ENCODE results near the gene CEACAM20. TPM values are rescaled to one million over a fixed set of nuclear protein-coding genes. Genes with fewer than 3 reads are reported as not detected.

CEACAM20 gene
- total RNA-seq, 1 experiment from 2014 or later, result not detected

DNA sequence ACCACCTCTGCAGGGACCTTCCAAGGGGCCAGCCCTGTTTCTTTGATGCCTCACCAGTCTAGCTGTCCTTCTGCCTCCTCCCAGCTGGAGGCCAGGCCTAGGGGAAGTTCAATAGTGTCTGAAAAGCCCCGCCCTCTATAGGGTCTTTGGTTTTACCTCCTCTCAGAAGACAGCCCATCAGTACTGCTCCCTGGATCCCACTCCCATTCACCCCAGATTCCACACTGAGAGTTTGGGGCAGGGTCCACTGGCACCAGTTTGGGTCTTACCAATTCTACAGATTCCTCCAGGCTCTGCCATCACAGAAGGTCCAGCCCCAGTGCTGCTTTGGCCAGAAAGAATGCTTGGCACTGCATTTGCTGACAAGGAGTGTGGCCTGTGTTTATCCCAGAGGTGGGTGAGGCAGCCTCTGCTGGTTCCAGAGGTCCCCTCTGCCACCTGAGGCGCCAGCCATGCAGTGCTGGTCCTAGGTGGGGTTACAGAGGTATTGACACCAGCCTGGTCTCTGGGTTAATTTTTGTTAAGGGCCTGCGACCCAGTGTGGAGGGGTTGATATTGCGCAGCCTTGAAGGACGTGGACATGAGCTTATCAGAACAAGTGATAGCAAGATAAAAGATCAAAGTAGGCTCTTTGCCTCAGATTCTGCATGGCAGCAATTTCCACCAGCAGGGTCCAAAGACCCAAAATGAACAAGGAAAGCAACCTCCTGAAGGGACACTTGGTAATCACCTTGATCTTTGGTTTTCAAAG lies 42.5 kb upstream of the CEACAM20 start:
- Mint-ChIP-seq H3K4me1 (peaks cover 12% of the 10 kb centered on the region), H3K27me3 (ENCODE audit: low read depth) (no peaks in the 10 kb centered on the region; the same call in none of the 2 replicates), H3K36me3 (no peaks in the 10 kb centered on the region), H3K9me3 (no peaks in the 10 kb centered on the region), H3K4me3 (no peak overlapping the region), H3K27ac (no peak overlapping the region)
- ChIA-PET CTCF (interaction anchor here (1.3 to 2.9 kb wide), 17 partner anchors 10 to 274 kb away, joined by 3 to 79 read pairs (median 22); partner anchors contain the start of gene NECTIN2), POLR2A (no interaction called here)
- no peak for TF ChIP-seq RELA (CRISPR knock-in tag; IDR thresholded peaks at IDR 0.05; ENCODE audit: borderline replicate concordance)
- no peak for TF ChIP-seq ZNF396 (CRISPR knock-in tag; IDR thresholded peaks at IDR 0.05; ENCODE audit: borderline replicate concordance)
- TF ChIP-seq RORB (CRISPR knock-in tag; IDR thresholded peaks at IDR 0.05), result no peak
- no peak for TF ChIP-seq ATF6 (CRISPR knock-in tag; IDR thresholded peaks at IDR 0.05)
- TF ChIP-seq, protein P1, sequence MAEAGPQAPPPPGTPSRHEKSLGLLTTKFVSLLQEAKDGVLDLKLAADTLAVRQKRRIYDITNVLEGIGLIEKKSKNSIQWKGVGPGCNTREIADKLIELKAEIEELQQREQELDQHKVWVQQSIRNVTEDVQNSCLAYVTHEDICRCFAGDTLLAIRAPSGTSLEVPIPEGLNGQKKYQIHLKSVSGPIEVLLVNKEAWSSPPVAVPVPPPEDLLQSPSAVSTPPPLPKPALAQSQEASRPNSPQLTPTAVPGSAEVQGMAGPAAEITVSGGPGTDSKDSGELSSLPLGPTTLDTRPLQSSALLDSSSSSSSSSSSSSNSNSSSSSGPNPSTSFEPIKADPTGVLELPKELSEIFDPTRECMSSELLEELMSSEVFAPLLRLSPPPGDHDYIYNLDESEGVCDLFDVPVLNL (CRISPR knock-in tag; IDR thresholded peaks at IDR 0.05; ENCODE audit: borderline replicate concordance, low read depth), result no peak
- TF ChIP-seq CTCF (IDR thresholded peaks at IDR 0.05), result no peak
- TF ChIP-seq, protein P2, sequence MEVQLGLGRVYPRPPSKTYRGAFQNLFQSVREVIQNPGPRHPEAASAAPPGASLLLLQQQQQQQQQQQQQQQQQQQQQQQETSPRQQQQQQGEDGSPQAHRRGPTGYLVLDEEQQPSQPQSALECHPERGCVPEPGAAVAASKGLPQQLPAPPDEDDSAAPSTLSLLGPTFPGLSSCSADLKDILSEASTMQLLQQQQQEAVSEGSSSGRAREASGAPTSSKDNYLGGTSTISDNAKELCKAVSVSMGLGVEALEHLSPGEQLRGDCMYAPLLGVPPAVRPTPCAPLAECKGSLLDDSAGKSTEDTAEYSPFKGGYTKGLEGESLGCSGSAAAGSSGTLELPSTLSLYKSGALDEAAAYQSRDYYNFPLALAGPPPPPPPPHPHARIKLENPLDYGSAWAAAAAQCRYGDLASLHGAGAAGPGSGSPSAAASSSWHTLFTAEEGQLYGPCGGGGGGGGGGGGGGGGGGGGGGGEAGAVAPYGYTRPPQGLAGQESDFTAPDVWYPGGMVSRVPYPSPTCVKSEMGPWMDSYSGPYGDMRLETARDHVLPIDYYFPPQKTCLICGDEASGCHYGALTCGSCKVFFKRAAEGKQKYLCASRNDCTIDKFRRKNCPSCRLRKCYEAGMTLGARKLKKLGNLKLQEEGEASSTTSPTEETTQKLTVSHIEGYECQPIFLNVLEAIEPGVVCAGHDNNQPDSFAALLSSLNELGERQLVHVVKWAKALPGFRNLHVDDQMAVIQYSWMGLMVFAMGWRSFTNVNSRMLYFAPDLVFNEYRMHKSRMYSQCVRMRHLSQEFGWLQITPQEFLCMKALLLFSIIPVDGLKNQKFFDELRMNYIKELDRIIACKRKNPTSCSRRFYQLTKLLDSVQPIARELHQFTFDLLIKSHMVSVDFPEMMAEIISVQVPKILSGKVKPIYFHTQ (CRISPR knock-in tag; IDR thresholded peaks at IDR 0.05), result no peak
- peak; percentile 28; the same call in 1 of the 2 replicates for ATAC-seq
- DNase-seq (ENCODE audit: low spot score), result no peak

DNA sequence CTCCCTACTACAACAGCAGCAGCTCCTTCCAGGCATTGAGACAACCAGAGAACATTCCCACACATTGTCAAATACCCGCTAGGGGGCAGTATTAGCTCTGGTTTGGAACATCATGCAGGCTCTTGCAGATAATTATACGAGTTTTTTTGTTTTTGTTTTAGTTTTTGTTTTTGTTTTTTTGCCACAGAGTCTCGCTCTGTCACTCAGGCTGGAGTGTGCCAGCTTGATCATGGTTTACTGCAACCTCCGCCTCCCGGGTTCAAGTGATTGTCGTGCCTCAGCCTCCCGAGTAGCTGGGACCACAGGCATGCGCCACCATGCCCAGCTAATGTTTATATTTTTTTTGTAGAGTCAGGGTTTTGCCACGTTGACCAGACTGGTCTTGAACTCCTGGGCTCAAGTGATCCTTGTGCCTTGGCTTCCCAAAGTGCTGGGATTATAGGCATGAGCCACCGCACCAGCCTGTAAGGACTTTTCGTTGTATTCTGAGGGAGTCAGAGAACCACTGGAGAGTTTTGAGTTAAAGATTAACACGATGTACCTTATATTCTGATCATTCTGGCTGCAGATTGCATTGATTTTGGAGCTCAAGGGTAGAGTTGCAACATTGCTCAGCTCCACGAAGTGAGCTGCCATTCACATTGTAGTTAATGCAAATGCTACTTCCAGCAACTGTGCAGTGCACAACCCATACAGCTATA lies 41.7 kb upstream of the CEACAM20 start:
- Mint-ChIP-seq H3K9me3 (no peaks in the 10 kb centered on the region), H3K36me3 (no peaks in the 10 kb centered on the region), H3K4me1 (peaks cover 12% of the 10 kb centered on the region), H3K27ac (no peak overlapping the region), H3K4me3 (no peak overlapping the region), H3K27me3 (ENCODE audit: low read depth) (no peaks in the 10 kb centered on the region; the same call in none of the 2 replicates)
- ChIA-PET CTCF (interaction anchor here (0.5 to 2.9 kb wide), 66 partner anchors 9 to 1069 kb away, joined by 3 to 79 read pairs (median 6); partner anchors contain the start of genes CBLC, NECTIN2, PVR and ZNF180), POLR2A (interaction anchor here (0.6 to 0.9 kb wide), 2 partner anchors 72 to 389 kb away, joined by 3 read pairs; partner anchors contain the start of gene PVR)
- ATAC-seq, result peak; percentile 74
- peak; percentile 76 for DNase-seq (ENCODE audit: low spot score)
- TF ChIP-seq CTCF (IDR thresholded peaks at IDR 0.05), result peak; percentile 70; the same call in 1 of the 2 replicates
- TF ChIP-seq MAX (CRISPR knock-in tag; IDR thresholded peaks at IDR 0.05), result no peak
